ENCODE data around the gene FZD4.

The FZD4 gene

GRCh38 chr11:86904001-86904400 lies 51.2 kb downstream of the FZD4 start:
- DNase-seq: no peak

GRCh38 chr11:86902345-86902744 lies 52.9 kb downstream of the FZD4 start:
- no peak for DNase-seq

GRCh38 chr11:86901599-86901998 lies 53.6 kb downstream of the FZD4 start:
- no peak for DNase-seq

- DNase-seq: no peak
Observed at GRCh38 chr11:86900162-86900561, 55.0 kb downstream of the FZD4 start.

- DNase-seq: no peak
Observed at GRCh38 chr11:86898689-86899088, 56.5 kb downstream of the FZD4 start.

GRCh38 chr11:86896441-86896841 lies 58.8 kb downstream of the FZD4 start:
- no peak for DNase-seq

Data from activated gamma-delta T cell (primary cell).